Activated CD8-positive, alpha-beta T cell treated with anti-CD3 and anti-CD28 coated beads, Interleukin-2, amount 10 ng/mL, durations not matched to agents 7 days and 5 days (primary cell): ENCODE measurements around the gene ACOXL. TPM values are rescaled to one million over a fixed set of nuclear protein-coding genes. Genes with fewer than 3 reads are reported as not detected.
A peak's percentile ranks its signal among the peaks of the same experiment; 100 is the strongest.

ENCODE experiments used
- ATAC-seq: fragments of 150-1000 bp; cut with Tn5 transposase; one replicate; pipeline ENCODE4 v1.10.0; 2021; ENCODE audit warnings: moderate library complexity
- CTCF ChIA-PET: fragments of 350-600 bp; sonication (Branson Sonifier 250); formaldehyde crosslinking; loops from one replicate; lab custom pipeline; 2021; ENCODE audit warnings: antibody characterized with exemption; lab: Charles Lee
- POLR2A ChIA-PET: fragments of 350-600 bp; sonication (Branson Sonifier 250); formaldehyde crosslinking; loops from one replicate; lab custom pipeline; 2021; ENCODE audit warnings: antibody characterized with exemption; lab: Charles Lee
- DNase-seq: peaks from one replicate; pipeline ENCODE4 v3.0.0-alpha.2; 2020
- H3K27ac Mint-ChIP-seq: one replicate; pipeline ENCODE4 v1.8.0; 2021; ENCODE audit warnings: mild to moderate bottlenecking, mixed read lengths
- H3K27me3 Mint-ChIP-seq: one replicate; pipeline ENCODE4 v1.8.0; 2021; ENCODE audit warnings: low read depth, mixed read lengths
- H3K36me3 Mint-ChIP-seq: one replicate; pipeline ENCODE4 v1.8.0; 2021; ENCODE audit warnings: low read depth, mixed read lengths
- H3K4me1 Mint-ChIP-seq: one replicate; pipeline ENCODE4 v1.8.0; 2021; ENCODE audit warnings: low read depth, mixed read lengths
- H3K4me3 Mint-ChIP-seq: one replicate; pipeline ENCODE4 v1.8.0; 2021; ENCODE audit warnings: mild to moderate bottlenecking, mixed read lengths
- H3K9me3 Mint-ChIP-seq: one replicate; pipeline ENCODE4 v1.8.0; 2022; ENCODE audit warnings: mixed read lengths; ENCODE audit not compliant: insufficient read depth
- total RNA-seq, 2 experiments: library from RNA; stranded (reverse); gene quantifications; one replicate each; pipeline ENCODE4 v1.2.3, GENCODE V29; 2021

The ACOXL gene
- total RNA-seq, 2 experiments from 2014 or later = not detected

DNA sequence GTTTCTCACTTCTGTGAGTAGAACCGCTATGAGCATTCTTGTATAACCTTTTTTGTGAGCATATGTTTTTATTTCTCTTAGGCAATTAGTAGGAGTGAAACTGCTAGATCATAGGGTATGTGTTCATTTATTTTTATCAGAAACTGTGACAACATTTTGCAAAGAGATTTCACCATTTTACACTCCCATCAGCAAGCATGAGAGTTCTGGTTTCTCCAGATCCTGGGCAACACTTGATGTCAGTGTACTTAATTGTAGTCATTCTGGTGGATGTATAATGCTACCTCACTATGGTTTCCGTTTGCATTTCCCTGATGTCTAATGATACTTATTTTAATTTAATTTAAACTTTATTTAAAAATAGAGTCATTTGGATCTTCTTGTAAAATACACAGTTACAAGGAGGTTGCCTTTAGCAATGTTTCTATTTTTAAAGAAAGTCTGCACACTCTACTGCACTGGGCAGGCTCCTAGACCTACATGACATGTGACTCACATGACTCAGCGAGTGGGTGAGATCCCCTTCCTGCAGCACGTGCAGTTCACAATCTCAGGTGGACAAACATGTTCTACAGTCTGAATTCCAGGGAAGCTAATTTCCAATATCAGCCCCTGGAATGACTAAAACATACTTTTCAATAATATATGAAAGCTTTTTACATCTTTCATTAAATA lies 261.3 kb downstream of the ACOXL start:
- Mint-ChIP-seq H3K9me3 (peaks cover 7% of the 10 kb centered on the region), H3K4me1 (peaks cover 26% of the 10 kb centered on the region), H3K27me3 (peaks cover 13% of the 10 kb centered on the region), H3K27ac (no peak overlapping the region), H3K4me3 (no peak overlapping the region), H3K36me3 (no peaks in the 10 kb centered on the region)
- ATAC-seq = peak; percentile 57
- DNase-seq = no peak
- POLR2A ChIA-PET = no interaction called here
- CTCF ChIA-PET = interaction anchor here (1.4 kb wide), 1 partner anchor 13 kb away, joined by 3 read pairs; no protein-coding TSS in a partner anchor

DNA sequence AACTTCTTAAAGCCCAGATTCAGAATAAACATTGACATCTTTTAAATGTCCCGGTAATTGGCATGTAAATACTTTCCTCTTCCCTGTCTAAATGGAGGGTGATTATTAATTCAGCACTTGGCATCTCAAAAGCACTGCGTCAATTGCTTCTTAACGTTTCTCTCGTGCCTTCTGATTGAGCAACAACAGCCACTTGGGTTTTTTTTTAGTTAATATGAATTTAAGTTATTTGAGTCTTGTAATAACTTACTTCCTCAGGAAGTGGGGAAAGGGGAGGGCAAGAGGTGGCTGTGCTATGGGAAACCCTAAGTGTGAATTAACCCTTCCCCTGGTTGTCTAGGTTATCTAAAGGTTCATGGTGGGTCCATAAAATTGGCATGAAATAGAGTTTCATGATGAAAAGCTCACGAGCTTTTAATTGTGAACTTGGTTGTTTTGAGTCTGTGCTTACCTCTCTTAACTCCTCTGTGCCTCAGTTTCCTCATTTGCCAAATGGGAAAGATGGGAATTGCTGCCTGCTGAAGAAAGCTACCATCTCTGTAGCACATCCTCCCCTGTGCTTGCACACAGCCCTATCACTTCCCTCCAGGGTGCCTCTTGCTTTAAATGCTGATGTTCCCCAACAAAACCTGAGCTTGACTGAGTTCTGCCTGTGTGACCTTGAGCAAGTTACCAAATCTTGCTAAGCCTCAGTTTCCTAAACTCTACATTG lies 262.0 kb downstream of the ACOXL start:
- peak overlapping the region; percentile 22 for H3K27ac Mint-ChIP-seq
- ChIA-PET CTCF (interaction anchor here (1.4 kb wide), 1 partner anchor 13 kb away, joined by 3 read pairs; no protein-coding TSS in a partner anchor), POLR2A (no interaction called here)
- peaks cover 26% of the 10 kb centered on the region for H3K4me1 Mint-ChIP-seq
- DNase-seq (no peak), ATAC-seq (no peak)
- no peak overlapping the region for H3K4me3 Mint-ChIP-seq
- peaks cover 13% of the 10 kb centered on the region for H3K27me3 Mint-ChIP-seq
- H3K9me3 Mint-ChIP-seq = peaks cover 7% of the 10 kb centered on the region
- peaks cover 2% of the 10 kb centered on the region for H3K36me3 Mint-ChIP-seq

DNA sequence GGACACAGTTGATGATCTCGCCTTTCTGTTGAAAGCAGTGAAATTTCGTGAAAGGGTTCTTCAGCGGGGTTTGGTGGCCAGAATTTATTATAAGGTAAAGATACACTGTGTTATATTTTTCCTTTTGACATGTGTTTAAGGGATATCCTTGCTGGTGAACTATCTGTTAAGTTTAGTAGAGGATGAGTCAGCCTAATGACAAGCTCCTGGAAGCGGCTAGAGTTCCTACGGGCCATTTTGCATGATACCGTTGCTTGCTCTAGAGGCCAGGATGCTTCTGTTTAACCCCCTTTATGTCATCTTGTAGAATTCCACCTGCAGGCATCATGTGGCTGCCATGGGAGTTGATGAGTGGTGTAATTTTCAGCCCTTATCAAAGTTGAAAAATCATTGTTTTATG lies 263.5 kb downstream of the ACOXL start:
- DNase-seq (no peak), ATAC-seq (no peak)
- H3K36me3 Mint-ChIP-seq = peaks cover 2% of the 10 kb centered on the region
- H3K27ac Mint-ChIP-seq = no peak overlapping the region
- ChIA-PET CTCF (no interaction called here), POLR2A (no interaction called here)
- H3K9me3 Mint-ChIP-seq = peaks cover 2% of the 10 kb centered on the region
- H3K27me3 Mint-ChIP-seq = peaks cover 16% of the 10 kb centered on the region
- no peak overlapping the region for H3K4me3 Mint-ChIP-seq
- H3K4me1 Mint-ChIP-seq = peaks cover 29% of the 10 kb centered on the region

DNA sequence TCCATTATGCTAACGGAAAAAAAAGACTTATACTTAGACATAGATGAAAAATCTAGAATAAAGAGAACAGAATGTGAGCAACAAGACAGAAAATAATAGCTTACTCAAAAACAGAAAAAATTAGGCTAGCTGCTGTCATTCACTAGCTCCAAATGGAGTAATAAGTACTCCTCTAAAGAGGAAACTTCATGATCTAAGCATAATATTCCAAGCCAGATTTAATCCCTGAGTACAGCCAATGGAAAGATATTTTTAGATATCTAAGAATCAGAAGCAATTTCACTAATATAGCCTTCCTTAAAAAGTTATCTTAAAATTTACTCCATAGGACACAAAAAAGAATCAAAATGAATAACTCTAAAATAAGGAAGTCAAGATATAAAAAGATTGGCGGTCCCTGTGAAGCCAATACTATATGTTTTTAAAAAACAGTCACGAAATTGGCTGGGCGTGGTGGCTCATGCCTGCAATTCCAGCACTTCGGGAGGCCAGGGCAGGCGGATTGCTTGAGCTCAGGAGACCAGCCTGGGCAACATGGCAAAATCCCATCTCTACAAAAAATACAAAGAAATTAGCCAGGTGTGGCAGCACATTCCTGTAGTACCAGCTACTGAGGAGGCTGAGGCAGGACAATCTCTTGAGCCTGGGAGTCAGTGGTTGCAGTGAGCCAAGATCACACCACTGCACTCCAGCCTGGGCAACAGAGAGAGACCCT lies 265.1 kb downstream of the ACOXL start:
- Mint-ChIP-seq H3K27me3 (peaks cover 22% of the 10 kb centered on the region), H3K36me3 (peaks cover 2% of the 10 kb centered on the region), H3K4me3 (no peak overlapping the region), H3K4me1 (peaks cover 29% of the 10 kb centered on the region), H3K9me3 (no peaks in the 10 kb centered on the region), H3K27ac (no peak overlapping the region)
- CTCF ChIA-PET = no interaction called here
- ATAC-seq (no peak), DNase-seq (no peak)
- POLR2A ChIA-PET = no interaction called here

DNA sequence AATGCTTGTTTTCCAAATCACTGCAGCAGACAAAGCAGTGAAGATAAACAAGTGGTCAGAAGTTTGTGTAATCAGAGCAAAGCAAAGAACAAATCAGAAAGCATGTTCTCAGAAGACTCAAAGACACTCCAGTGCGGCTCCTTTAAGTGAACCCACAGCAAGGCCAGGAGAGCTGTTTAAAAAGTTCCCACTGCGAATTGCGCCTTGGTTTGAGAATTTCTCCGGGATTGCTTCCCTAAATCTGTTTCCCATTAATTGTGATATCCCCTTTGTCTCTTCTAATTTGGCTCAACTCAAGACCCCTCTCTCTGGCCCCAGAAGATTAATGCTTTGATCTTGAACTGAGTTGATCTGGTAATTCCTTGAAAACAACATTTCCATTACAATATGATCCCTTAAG lies 265.9 kb downstream of the ACOXL start:
- CTCF ChIA-PET = no interaction called here
- Mint-ChIP-seq H3K27me3 (peaks cover 22% of the 10 kb centered on the region), H3K9me3 (no peaks in the 10 kb centered on the region), H3K36me3 (peaks cover 2% of the 10 kb centered on the region), H3K4me1 (peaks cover 20% of the 10 kb centered on the region), H3K4me3 (no peak overlapping the region), H3K27ac (no peak overlapping the region)
- POLR2A ChIA-PET = no interaction called here
- DNase-seq (no peak), ATAC-seq (no peak)

DNA sequence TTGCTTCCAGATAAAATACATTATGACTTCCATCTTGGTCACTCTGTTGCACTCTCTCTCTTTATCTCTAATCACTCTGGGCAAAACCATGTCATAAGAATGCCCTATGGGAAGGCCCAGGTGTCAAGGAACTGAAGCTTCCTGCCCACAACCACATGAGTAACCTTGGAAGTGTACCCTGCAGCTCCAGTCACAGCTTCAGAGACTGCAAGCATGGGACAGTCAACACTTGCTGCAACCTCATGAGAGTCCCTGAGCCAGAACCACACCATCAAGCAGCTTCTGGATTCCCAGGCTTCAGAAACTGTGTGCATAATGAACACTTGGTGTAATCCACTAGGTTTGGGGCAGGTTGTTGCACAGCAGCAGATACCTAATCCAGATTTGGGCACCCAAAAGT lies 267.3 kb downstream of the ACOXL start:
- ChIA-PET CTCF (no interaction called here), POLR2A (no interaction called here)
- DNase-seq (no peak), ATAC-seq (no peak)
- Mint-ChIP-seq H3K4me1 (peaks cover 13% of the 10 kb centered on the region), H3K27me3 (peaks cover 23% of the 10 kb centered on the region), H3K9me3 (peaks cover 4% of the 10 kb centered on the region), H3K27ac (no peak overlapping the region), H3K36me3 (peaks cover 2% of the 10 kb centered on the region), H3K4me3 (no peak overlapping the region)

DNA sequence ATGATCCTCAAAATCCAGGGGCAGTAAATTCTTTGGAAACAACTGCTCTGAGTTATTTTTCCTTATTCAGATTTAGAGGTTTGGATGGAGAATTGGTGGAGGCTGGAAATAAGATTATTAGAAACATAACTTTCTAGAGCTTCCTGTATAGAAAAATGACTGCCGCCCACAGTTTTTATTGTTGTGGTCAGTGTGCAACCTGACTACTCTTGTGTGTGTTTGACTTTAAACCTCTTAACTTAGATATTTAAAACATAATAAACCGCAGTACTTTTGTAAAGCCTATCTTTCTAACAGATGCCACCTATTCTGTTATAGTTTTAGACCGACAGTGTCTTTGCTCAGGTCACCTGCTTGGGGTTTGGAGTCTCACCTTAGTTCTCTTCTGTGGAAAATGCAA lies 272.9 kb downstream of the ACOXL start:
- H3K9me3 Mint-ChIP-seq = peaks cover 5% of the 10 kb centered on the region
- ChIA-PET POLR2A (interaction anchor here (0.6 kb wide), 1 partner anchor 42 kb away, joined by 3 read pairs; no protein-coding TSS in a partner anchor), CTCF (interaction anchor here (1.0 to 1.6 kb wide), 2 partner anchors 65 to 136 kb away, joined by 3 to 4 read pairs; no protein-coding TSS in a partner anchor)
- peaks cover 24% of the 10 kb centered on the region for H3K4me1 Mint-ChIP-seq
- H3K36me3 Mint-ChIP-seq = no peaks in the 10 kb centered on the region
- no peak overlapping the region for H3K27ac Mint-ChIP-seq
- DNase-seq (no peak), ATAC-seq (no peak)
- no peak overlapping the region for H3K4me3 Mint-ChIP-seq
- H3K27me3 Mint-ChIP-seq = peaks cover 26% of the 10 kb centered on the region

DNA sequence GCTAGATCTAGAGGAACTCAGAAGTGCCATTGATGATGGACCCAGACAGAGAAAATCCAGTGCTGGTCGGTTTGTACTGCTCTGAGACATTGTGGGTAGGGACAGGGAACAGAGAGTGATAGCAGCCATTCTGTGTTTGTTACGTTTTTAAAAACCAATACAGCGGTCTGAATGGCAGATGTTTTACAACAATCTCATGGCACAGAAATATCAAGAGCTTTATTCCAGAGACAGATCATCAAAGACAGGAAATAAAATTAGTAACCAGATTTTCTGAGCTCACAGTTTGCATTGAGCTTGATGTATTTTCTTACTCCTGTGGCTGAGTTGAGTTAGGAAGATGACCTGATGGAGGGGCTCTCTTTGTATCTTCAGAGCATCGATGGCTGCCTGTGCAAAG lies 273.4 kb downstream of the ACOXL start:
- POLR2A ChIA-PET = no interaction called here
- peaks cover 24% of the 10 kb centered on the region for H3K4me1 Mint-ChIP-seq
- no peaks in the 10 kb centered on the region for H3K36me3 Mint-ChIP-seq
- CTCF ChIA-PET = interaction anchor here (1.0 to 1.6 kb wide), 2 partner anchors 64 to 137 kb away, joined by 3 to 4 read pairs; no protein-coding TSS in a partner anchor
- no peak overlapping the region for H3K4me3 Mint-ChIP-seq
- H3K27me3 Mint-ChIP-seq = peaks cover 26% of the 10 kb centered on the region
- H3K9me3 Mint-ChIP-seq = peaks cover 5% of the 10 kb centered on the region
- no peak overlapping the region for H3K27ac Mint-ChIP-seq
- DNase-seq (no peak), ATAC-seq (no peak)

DNA sequence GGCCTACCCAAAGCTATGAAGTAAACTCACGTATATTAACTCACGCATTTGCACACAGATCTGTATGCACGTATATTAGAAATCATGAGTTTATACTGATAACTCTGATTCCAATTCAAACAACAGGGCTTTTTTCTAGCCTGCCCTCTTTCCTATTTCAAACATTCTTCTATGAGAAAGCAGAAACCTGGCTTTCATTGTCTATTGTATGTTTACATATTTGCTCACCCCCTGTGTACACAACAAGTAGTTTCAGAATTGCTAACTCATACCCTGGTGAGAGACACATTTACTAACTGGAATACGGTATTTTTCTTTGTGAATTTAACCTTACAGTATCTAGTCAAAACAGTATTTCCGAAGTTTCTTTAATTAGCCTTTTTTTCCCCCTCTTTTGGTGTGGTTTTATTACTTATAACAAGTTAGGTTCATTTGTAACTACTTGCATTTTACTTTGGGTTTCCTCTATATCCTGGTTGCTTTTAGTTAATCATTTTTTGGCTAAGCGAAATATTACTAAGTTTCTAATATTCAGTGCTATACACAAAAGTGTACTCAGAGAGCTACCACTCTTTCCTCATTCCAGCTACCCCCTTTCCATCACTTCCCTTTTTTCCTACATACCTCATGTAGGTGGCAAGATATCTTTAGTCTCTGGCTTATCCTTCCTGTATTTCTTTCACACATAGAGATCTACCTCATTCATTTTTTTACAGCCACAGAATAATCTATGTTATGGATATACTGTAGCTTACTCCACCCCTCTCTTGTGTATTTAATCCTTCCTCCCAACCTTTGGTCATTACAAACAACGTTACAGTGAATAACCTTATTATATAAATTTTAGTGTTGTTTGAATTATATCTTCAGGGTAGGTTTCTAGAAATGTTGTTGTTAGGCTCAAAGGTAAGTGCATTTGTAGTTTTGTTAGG lies 275.6 kb downstream of the ACOXL start:
- CTCF ChIA-PET = interaction anchor here (1.4 kb wide), 1 partner anchor 196 kb away, joined by 3 read pairs; no protein-coding TSS in a partner anchor
- H3K4me3 Mint-ChIP-seq = no peak overlapping the region

DNA sequence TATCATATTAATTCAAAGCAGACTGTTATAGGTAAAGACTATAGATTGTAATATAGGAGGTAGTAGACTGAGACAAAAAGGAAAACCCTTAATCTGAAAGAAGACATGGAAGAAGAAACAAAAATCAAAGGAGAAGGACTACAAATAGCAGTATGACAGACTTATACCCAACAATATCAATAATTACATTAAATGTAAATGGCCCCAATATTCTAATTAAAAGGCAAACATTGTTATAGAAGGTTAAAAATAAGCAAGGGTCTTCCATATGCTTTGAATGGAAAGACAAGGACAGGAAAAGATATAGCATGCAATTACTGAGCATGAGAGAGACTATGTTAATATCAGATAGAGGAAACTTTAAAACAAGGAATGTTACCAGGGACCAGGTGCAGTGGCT lies 278.8 kb downstream of the ACOXL start:
- Mint-ChIP-seq H3K36me3 (peaks cover 7% of the 10 kb centered on the region), H3K4me3 (no peak overlapping the region), H3K9me3 (peaks cover 12% of the 10 kb centered on the region), H3K27me3 (peaks cover 15% of the 10 kb centered on the region), H3K27ac (no peak overlapping the region), H3K4me1 (peaks cover 2% of the 10 kb centered on the region)
- POLR2A ChIA-PET = no interaction called here
- DNase-seq (no peak), ATAC-seq (no peak)
- CTCF ChIA-PET = no interaction called here

More for the DNA sequence above, 275.6 kb downstream of the ACOXL start:
- Mint-ChIP-seq H3K27me3 (peaks cover 20% of the 10 kb centered on the region), H3K27ac (no peak overlapping the region), H3K4me1 (peaks cover 20% of the 10 kb centered on the region), H3K9me3 (peaks cover 8% of the 10 kb centered on the region), H3K36me3 (peaks cover 2% of the 10 kb centered on the region)
- DNase-seq (no peak), ATAC-seq (no peak)
- POLR2A ChIA-PET = no interaction called here
